NK-92 treated with Interleukin-12 subunit alpha and Interleukin-12 subunit beta, amount 100 ng/mL, for 24 hours (cell line): ENCODE results near the gene IGLL1.
"Not testable (repeated sequence)": the region's sequence is repeated elsewhere in the genome, so short reads cannot be mapped to it uniquely, and the experiment has no call there.

Experiments used
- DNase-seq: peaks from one replicate; lab custom pipeline; 2025; lab: John Stamatoyannopoulos, UW

Gene IGLL1

GRCh38 chr22:23579870-23580575, at the start of gene IGLL1:
Gene IGLL1 (minus strand): TSS chr22:23580290. CDS start chr22:23580190, 100 bp downstream.
- DNase-seq = no peak

GRCh38 chr22:23628056-23628743, 48.1 kb upstream of the IGLL1 start:
- not testable (repeated sequence) for DNase-seq

- peak; percentile 11 for DNase-seq
These were observed 47.4 kb upstream of the IGLL1 start for GRCh38 chr22:23627401-23628055.

GRCh38 chr22:23626286-23626975, 46.3 kb upstream of the IGLL1 start:
- no peak for DNase-seq

GRCh38 chr22:23622634-23623033, 42.5 kb upstream of the IGLL1 start:
- no peak for DNase-seq

GRCh38 chr22:23621916-23622315, 41.8 kb upstream of the IGLL1 start:
- not testable (repeated sequence) for DNase-seq

GRCh38 chr22:23621082-23621780, 41.1 kb upstream of the IGLL1 start:
- no peak for DNase-seq

GRCh38 chr22:23613193-23613972, 33.3 kb upstream of the IGLL1 start:
- DNase-seq = no peak

GRCh38 chr22:23609983-23610781, 30.1 kb upstream of the IGLL1 start:
- peak; percentile 25 for DNase-seq

GRCh38 chr22:23608583-23608982, 28.5 kb upstream of the IGLL1 start:
- no peak for DNase-seq

- no peak for DNase-seq
These were observed 26.4 kb upstream of the IGLL1 start for GRCh38 chr22:23606204-23607131.

GRCh38 chr22:23604939-23605712, 25.0 kb upstream of the IGLL1 start:
- no peak for DNase-seq

GRCh38 chr22:23603266-23603665, 23.2 kb upstream of the IGLL1 start:
- no peak for DNase-seq

GRCh38 chr22:23598805-23599518, 18.9 kb upstream of the IGLL1 start:
- no peak for DNase-seq

GRCh38 chr22:23597576-23598268, 17.6 kb upstream of the IGLL1 start:
- not testable (repeated sequence) for DNase-seq

GRCh38 chr22:23595904-23596303, 15.8 kb upstream of the IGLL1 start:
- DNase-seq = not testable (repeated sequence)

GRCh38 chr22:23591846-23592245, 11.8 kb upstream of the IGLL1 start:
- no peak for DNase-seq
